Measurements from ENCODE around the gene PPP2R2C. TPM values are rescaled to one million over a fixed set of nuclear protein-coding genes. Genes with fewer than 3 reads are reported as not detected.

Gene PPP2R2C
- total and polyA plus RNA-seq, 2 of the 4 experiments (the other 2 are of a cell fraction) = 0.03 TPM; not detected in 1

GRCh38 chr4:6516281-6516680, 43.9 kb upstream of the PPP2R2C start:
- Histone ChIP-seq H3K9me1 (ENCODE audit: insufficient read depth, low read length) (no peaks in the 10 kb centered on the region), H4K91ac (ENCODE audit: insufficient read depth, low read depth, low read length) (no peak overlapping the region), H3K27me3 (ENCODE audit: control insufficient read depth, insufficient read depth, low read length) (peaks cover 2% of the 10 kb centered on the region; the same call in 1 of the 2 replicates), H3K9ac (ENCODE audit: low read depth, low read length) (no peak overlapping the region), H2BK120ac (ENCODE audit: low read depth, low read length) (no peak overlapping the region), H3K9me3 (ENCODE audit: control insufficient read depth, insufficient read depth, low read length) (peaks cover 2% of the 10 kb centered on the region; the same call in 1 of the 2 replicates), H3K23ac (ENCODE audit: low read depth, low read length) (no peak overlapping the region), H2AFZ (replicated peaks; ENCODE audit: low read length, poor library complexity) (no peak overlapping the region), H3K4me2 (ENCODE audit: low read depth, low read length) (no peak overlapping the region), H2BK15ac (ENCODE audit: low read depth, low read length) (no peak overlapping the region), H3K14ac (replicated peaks; ENCODE audit: low read depth, low read length) (no peak overlapping the region), H4K8ac (ENCODE audit: low read depth in 2 of 2, low read length in 2 of 2) (no peak overlapping the region), H4K20me1 (ENCODE audit: insufficient read depth, low read length) (no peaks in the 10 kb centered on the region), H3K36me3 (ENCODE audit: control insufficient read depth, insufficient read depth, low read length) (no peaks in the 10 kb centered on the region), H2BK5ac (ENCODE audit: low read depth, low read length, poor library complexity, severe bottlenecking) (no peak overlapping the region), H3K56ac (ENCODE audit: extremely low read depth, insufficient read depth, low read length) (no peak overlapping the region), H2BK20ac (ENCODE audit: low read depth, low read length) (no peak overlapping the region), H3K4me1 (ENCODE audit: control insufficient read depth, insufficient read depth, low read length) (no peaks in the 10 kb centered on the region), H2AK9ac (replicated peaks; ENCODE audit: low read depth, low read length, poor library complexity) (no peak overlapping the region), H4K5ac (ENCODE audit: low read depth, low read length) (no peak overlapping the region), H2AK5ac (ENCODE audit: low read depth, low read length) (no peak overlapping the region), H3K27ac (ENCODE audit: insufficient read depth, low read length) (no peak overlapping the region), H3K4me3 (ENCODE audit: insufficient read depth, low read depth, low read length) (no peak overlapping the region), H3K79me1 (ENCODE audit: low read depth in 1 of 2, low read length in 2 of 2) (no peaks in the 10 kb centered on the region), H3K18ac (ENCODE audit: low read depth, low read length) (no peak overlapping the region), H3K4ac (ENCODE audit: low read depth, low read length) (no peak overlapping the region)
- dilution Hi-C loops (cut with HindIII; ENCODE audit: low sequenced_read_pairs, unreplicated experiment) (no loop called here), in situ Hi-C loops (cut with MboI; ENCODE audit: low sequenced_read_pairs) (no loop called here), intact Hi-C loops (cut with micrococcal nuclease) (no loop called here)
- TF ChIP-seq MAFK (IDR thresholded peaks at IDR 0.05; ENCODE audit: low read depth, low read length) (no peak), POLR2A (IDR thresholded peaks at IDR 0.05; ENCODE audit: low read depth, low read length) (no peak), CEBPB (IDR thresholded peaks at IDR 0.05; ENCODE audit: low read depth, low read length) (no peak)
- CTCF ChIA-PET = no interaction called here
- ATAC-seq (ENCODE audit: low read depth) (no peak), DNase-seq (no peak)
- no TSS peak for BruUV-seq (replicated peaks)
- no CpG with 5 or more reads among the region's 9 CpGs for WGBS, 2 experiments (ENCODE audit: extremely low coverage in 2 of 2, insufficient read length in 1 of 2)
- POLR2A ChIA-PET (ENCODE audit: unreplicated experiment) = no interaction called here

Measured in IMR-90 (cell line).